WTC11 (cell line): ENCODE data around the gene SPRR1A. TPM values are rescaled to one million over a fixed set of nuclear protein-coding genes. Genes with fewer than 3 reads are reported as not detected.

Experiments used
- ATAC-seq: fragments of 200-7000 bp; cut with Tn5 transposase; 2 replicates; pipeline ENCODE4 v1.10.0; 2021; ENCODE audit warnings: mild to moderate bottlenecking, moderate library complexity
- CTCF ChIA-PET: fragments of 300-600 bp; sonication (Branson Sonifier 250); formaldehyde crosslinking; loops from one replicate; lab custom pipeline; 2021; ENCODE audit warnings: antibody characterized with exemption; lab: Charles Lee
- POLR2A ChIA-PET: fragments of 350-600 bp; sonication (Branson Sonifier 250); formaldehyde crosslinking; loops from one replicate; lab custom pipeline; 2021; ENCODE audit warnings: antibody characterized with exemption; lab: Charles Lee
- DNase-seq: peaks from one replicate; pipeline ENCODE4 v3.0.0; 2021; ENCODE audit warnings: low spot score
- H3K27ac Mint-ChIP-seq: 2 replicates; pipeline ENCODE4 v1.8.0; 2021; ENCODE audit warnings: mixed read lengths
- H3K27me3 Mint-ChIP-seq: 2 replicates; pipeline ENCODE4 v1.8.0; 2021; ENCODE audit warnings: low read depth, mild to moderate bottlenecking, moderate library complexity, mixed read lengths
- H3K36me3 Mint-ChIP-seq: 2 replicates; pipeline ENCODE4 v1.8.0; 2021; ENCODE audit warnings: mixed read lengths
- H3K4me1 Mint-ChIP-seq: 2 replicates; pipeline ENCODE4 v1.8.0; 2022; ENCODE audit warnings: mixed read lengths
- H3K4me3 Mint-ChIP-seq: 2 replicates; pipeline ENCODE4 v1.8.0; 2021; ENCODE audit warnings: mild to moderate bottlenecking, moderate library complexity, mixed read lengths
- H3K9me3 Mint-ChIP-seq: 2 replicates; pipeline ENCODE4 v1.8.0; 2021; ENCODE audit warnings: mixed read lengths
- ETV6 ChIP-seq: sonication (generic); formaldehyde crosslinking; IDR thresholded peaks from 2 replicates; pipeline ENCODE4 v1.8.1; 2022; ENCODE audit warnings: mild to moderate bottlenecking, missing genetic modification reagents
- HMGA2 ChIP-seq: fragments of 250-450 bp; sonication (Bioruptor Pico); IDR thresholded peaks from 2 replicates; pipeline ENCODE4 v1.4.0; 2021; ENCODE audit warnings: mild to moderate bottlenecking, moderate library complexity
- JAZF1 ChIP-seq: fragments of 250-450 bp; sonication (Bioruptor Pico); IDR thresholded peaks from 2 replicates; pipeline ENCODE4 v1.9.0; 2021; ENCODE audit warnings: moderate library complexity, mild to moderate bottlenecking, inconsistent platforms
- MXD4 ChIP-seq: fragments of 250-450 bp; sonication (Bioruptor Pico); IDR thresholded peaks from 2 replicates; pipeline ENCODE4 v1.8.0; 2021; ENCODE audit warnings: mild to moderate bottlenecking, moderate library complexity, borderline replicate concordance
- NFATC4 ChIP-seq: fragments of 250-450 bp; sonication (Bioruptor Pico); IDR thresholded peaks from 2 replicates; pipeline ENCODE4 v1.9.0; 2021; ENCODE audit warnings: mild to moderate bottlenecking
- NR1H2 ChIP-seq: sonication (generic); formaldehyde crosslinking; IDR thresholded peaks from 2 replicates; pipeline ENCODE4 v1.9.0; 2021; ENCODE audit warnings: mild to moderate bottlenecking, moderate library complexity, missing genetic modification reagents
- PRRX2 ChIP-seq: fragments of 250-450 bp; sonication (Bioruptor Pico); IDR thresholded peaks from 2 replicates; pipeline ENCODE4 v1.8.0; 2021; ENCODE audit warnings: mild to moderate bottlenecking
- RORB ChIP-seq: fragments of 250-450 bp; sonication (Bioruptor Pico); IDR thresholded peaks from 2 replicates; pipeline ENCODE4 v1.9.0; 2021; ENCODE audit warnings: mild to moderate bottlenecking
- SMAD3 ChIP-seq: sonication (generic); formaldehyde crosslinking; IDR thresholded peaks from 2 replicates; pipeline ENCODE4 v1.8.0; 2022; ENCODE audit warnings: missing genetic modification reagents, mild to moderate bottlenecking, borderline replicate concordance
- TP53 ChIP-seq: sonication (generic); formaldehyde crosslinking; IDR thresholded peaks from 2 replicates; pipeline ENCODE4 v1.8.1; 2023; ENCODE audit warnings: mild to moderate bottlenecking, missing genetic modification reagents
- ZNF121 ChIP-seq: sonication (generic); formaldehyde crosslinking; IDR thresholded peaks from 2 replicates; pipeline ENCODE4 v1.8.0; 2023; ENCODE audit warnings: missing genetic modification reagents
- ZNF317 ChIP-seq: sonication (generic); formaldehyde crosslinking; IDR thresholded peaks from 2 replicates; pipeline ENCODE4 v1.8.1; 2023; ENCODE audit warnings: low read depth, mild to moderate bottlenecking, moderate library complexity, missing genetic modification reagents, borderline replicate concordance
- ZNF423 ChIP-seq: fragments of 250-450 bp; sonication (Bioruptor Pico); IDR thresholded peaks from 2 replicates; pipeline ENCODE4 v2.1.2; 2022; ENCODE audit warnings: mild to moderate bottlenecking, moderate library complexity
- total RNA-seq: library from RNA; stranded (reverse); gene quantifications from 3 replicates; pipeline ENCODE4 v1.2.3, GENCODE V29; 2021
- TF ChIP-seq, protein P1 (sequence below): sonication (generic); formaldehyde crosslinking; IDR thresholded peaks from 2 replicates; pipeline ENCODE4 v1.8.1; 2022; ENCODE audit warnings: missing genetic modification reagents, borderline replicate concordance
- TF ChIP-seq, protein P2 (sequence below): sonication (generic); formaldehyde crosslinking; conservative IDR thresholded peaks from 2 replicates; pipeline ENCODE4 v1.8.1; 2023; ENCODE audit warnings: mild to moderate bottlenecking, low read depth, missing genetic modification reagents, moderate library complexity
- TF ChIP-seq, protein P3 (sequence below): sonication (generic); formaldehyde crosslinking; IDR thresholded peaks from 2 replicates; pipeline ENCODE4 v1.8.1; 2022; ENCODE audit warnings: mild to moderate bottlenecking, moderate library complexity, missing genetic modification reagents
- TF ChIP-seq, protein P4 (sequence below): fragments of 250-450 bp; sonication (Bioruptor Pico); IDR thresholded peaks from 2 replicates; pipeline ENCODE4 v2.1.2; 2022; ENCODE audit warnings: mild to moderate bottlenecking, moderate library complexity
- TF ChIP-seq, protein P5 (sequence below): fragments of 250-450 bp; sonication (Bioruptor Pico); IDR thresholded peaks from 2 replicates; pipeline ENCODE4 v1.8.0; 2021; ENCODE audit warnings: mild to moderate bottlenecking

The SPRR1A gene
- total RNA-seq, 1 experiment from 2014 or later, result not detected

DNA sequence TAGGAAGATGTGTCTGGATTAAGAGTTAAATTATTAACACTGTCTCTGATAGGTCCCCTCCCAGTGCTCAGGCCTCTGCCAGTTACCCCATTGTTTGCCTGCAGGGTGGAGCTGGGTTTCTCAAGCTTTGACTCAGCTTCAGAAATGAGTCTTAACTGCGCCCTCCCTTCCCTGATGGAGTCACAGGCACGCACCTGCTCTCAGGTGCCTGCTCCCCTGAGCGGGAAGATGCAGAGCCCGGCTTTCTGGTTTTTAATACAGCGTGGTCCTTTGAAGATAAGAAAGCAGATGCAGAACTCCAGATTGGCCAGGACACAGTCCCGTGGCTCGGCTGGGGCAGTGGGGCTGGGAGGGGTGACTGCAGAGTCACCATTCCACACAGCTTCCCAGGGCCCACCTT, 16.7 kb upstream of the SPRR1A start (continued):
- TF ChIP-seq, protein P1, sequence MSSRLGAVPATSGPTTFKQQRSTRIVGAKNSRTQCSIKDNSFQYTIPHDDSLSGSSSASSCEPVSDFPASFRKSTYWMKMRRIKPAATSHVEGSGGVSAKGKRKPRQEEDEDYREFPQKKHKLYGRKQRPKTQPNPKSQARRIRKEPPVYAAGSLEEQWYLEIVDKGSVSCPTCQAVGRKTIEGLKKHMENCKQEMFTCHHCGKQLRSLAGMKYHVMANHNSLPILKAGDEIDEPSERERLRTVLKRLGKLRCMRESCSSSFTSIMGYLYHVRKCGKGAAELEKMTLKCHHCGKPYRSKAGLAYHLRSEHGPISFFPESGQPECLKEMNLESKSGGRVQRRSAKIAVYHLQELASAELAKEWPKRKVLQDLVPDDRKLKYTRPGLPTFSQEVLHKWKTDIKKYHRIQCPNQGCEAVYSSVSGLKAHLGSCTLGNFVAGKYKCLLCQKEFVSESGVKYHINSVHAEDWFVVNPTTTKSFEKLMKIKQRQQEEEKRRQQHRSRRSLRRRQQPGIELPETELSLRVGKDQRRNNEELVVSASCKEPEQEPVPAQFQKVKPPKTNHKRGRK (CRISPR knock-in tag), result no peak
- TF ChIP-seq NR1H2 (no peak), MXD4 (CRISPR knock-in tag) (no peak), TP53 (CRISPR knock-in tag) (no peak), ZNF423 (no peak), HMGA2 (CRISPR knock-in tag) (no peak)
- TF ChIP-seq, protein P2, sequence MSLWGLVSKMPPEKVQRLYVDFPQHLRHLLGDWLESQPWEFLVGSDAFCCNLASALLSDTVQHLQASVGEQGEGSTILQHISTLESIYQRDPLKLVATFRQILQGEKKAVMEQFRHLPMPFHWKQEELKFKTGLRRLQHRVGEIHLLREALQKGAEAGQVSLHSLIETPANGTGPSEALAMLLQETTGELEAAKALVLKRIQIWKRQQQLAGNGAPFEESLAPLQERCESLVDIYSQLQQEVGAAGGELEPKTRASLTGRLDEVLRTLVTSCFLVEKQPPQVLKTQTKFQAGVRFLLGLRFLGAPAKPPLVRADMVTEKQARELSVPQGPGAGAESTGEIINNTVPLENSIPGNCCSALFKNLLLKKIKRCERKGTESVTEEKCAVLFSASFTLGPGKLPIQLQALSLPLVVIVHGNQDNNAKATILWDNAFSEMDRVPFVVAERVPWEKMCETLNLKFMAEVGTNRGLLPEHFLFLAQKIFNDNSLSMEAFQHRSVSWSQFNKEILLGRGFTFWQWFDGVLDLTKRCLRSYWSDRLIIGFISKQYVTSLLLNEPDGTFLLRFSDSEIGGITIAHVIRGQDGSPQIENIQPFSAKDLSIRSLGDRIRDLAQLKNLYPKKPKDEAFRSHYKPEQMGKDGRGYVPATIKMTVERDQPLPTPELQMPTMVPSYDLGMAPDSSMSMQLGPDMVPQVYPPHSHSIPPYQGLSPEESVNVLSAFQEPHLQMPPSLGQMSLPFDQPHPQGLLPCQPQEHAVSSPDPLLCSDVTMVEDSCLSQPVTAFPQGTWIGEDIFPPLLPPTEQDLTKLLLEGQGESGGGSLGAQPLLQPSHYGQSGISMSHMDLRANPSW (CRISPR knock-in tag), result no peak
- TF ChIP-seq, protein P3, sequence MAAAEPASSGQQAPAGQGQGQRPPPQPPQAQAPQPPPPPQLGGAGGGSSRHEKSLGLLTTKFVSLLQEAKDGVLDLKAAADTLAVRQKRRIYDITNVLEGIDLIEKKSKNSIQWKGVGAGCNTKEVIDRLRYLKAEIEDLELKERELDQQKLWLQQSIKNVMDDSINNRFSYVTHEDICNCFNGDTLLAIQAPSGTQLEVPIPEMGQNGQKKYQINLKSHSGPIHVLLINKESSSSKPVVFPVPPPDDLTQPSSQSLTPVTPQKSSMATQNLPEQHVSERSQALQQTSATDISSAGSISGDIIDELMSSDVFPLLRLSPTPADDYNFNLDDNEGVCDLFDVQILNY (CRISPR knock-in tag), result no peak
- TF ChIP-seq, protein P4, sequence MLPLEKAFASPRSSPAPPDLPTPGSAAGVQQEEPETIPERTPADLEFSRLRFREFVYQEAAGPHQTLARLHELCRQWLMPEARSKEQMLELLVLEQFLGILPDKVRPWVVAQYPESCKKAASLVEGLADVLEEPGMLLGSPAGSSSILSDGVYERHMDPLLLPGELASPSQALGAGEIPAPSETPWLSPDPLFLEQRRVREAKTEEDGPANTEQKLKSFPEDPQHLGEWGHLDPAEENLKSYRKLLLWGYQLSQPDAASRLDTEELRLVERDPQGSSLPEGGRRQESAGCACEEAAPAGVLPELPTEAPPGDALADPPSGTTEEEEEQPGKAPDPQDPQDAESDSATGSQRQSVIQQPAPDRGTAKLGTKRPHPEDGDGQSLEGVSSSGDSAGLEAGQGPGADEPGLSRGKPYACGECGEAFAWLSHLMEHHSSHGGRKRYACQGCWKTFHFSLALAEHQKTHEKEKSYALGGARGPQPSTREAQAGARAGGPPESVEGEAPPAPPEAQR, result no peak
- TF ChIP-seq, protein P5, sequence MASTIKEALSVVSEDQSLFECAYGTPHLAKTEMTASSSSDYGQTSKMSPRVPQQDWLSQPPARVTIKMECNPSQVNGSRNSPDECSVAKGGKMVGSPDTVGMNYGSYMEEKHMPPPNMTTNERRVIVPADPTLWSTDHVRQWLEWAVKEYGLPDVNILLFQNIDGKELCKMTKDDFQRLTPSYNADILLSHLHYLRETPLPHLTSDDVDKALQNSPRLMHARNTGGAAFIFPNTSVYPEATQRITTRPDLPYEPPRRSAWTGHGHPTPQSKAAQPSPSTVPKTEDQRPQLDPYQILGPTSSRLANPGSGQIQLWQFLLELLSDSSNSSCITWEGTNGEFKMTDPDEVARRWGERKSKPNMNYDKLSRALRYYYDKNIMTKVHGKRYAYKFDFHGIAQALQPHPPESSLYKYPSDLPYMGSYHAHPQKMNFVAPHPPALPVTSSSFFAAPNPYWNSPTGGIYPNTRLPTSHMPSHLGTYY (CRISPR knock-in tag), result no peak

DNA sequence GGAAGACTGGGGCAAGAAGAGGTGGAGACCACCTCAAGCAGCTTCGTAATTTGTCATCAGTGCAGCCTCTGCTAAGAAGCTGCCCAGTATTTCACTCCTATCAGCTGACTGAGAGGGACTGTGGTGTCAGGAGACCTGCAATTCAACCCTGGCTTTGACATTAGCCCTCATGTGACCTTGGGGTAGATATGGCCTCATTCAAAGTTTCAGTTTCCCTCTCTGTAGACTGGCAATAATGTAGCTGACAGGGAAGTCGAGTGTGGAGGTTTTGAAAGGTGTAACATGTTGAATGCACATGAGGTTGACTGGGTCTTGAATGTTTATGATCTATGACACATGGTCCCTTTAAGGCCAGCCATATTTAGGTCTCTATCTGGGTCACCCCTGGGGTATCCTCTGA, 15.6 kb upstream of the SPRR1A start:
- Mint-ChIP-seq H3K36me3 (no peaks in the 10 kb centered on the region), H3K27ac (no peak overlapping the region), H3K27me3 (peaks cover 2% of the 10 kb centered on the region; the same call in 1 of the 2 replicates), H3K4me3 (no peak overlapping the region), H3K4me1 (no peaks in the 10 kb centered on the region), H3K9me3 (peaks cover 4% of the 10 kb centered on the region; the same call in 1 of the 2 replicates)
- ATAC-seq, result no peak
- no peak for DNase-seq
- TF ChIP-seq RORB (CRISPR knock-in tag) (no peak), PRRX2 (CRISPR knock-in tag) (no peak), NFATC4 (CRISPR knock-in tag) (no peak), SMAD3 (CRISPR knock-in tag) (no peak), ZNF121 (no peak), ZNF317 (CRISPR knock-in tag) (no peak), ETV6 (CRISPR knock-in tag) (no peak), JAZF1 (no peak)
- ChIA-PET POLR2A (no interaction called here), CTCF (interaction anchor here (1.0 to 10.9 kb wide), 2 partner anchors 90 to 223 kb away, joined by 3 to 123 read pairs; partner anchors contain the start of gene SMCP)
